ENCODE measurements around the gene CSMD2.

DNA sequence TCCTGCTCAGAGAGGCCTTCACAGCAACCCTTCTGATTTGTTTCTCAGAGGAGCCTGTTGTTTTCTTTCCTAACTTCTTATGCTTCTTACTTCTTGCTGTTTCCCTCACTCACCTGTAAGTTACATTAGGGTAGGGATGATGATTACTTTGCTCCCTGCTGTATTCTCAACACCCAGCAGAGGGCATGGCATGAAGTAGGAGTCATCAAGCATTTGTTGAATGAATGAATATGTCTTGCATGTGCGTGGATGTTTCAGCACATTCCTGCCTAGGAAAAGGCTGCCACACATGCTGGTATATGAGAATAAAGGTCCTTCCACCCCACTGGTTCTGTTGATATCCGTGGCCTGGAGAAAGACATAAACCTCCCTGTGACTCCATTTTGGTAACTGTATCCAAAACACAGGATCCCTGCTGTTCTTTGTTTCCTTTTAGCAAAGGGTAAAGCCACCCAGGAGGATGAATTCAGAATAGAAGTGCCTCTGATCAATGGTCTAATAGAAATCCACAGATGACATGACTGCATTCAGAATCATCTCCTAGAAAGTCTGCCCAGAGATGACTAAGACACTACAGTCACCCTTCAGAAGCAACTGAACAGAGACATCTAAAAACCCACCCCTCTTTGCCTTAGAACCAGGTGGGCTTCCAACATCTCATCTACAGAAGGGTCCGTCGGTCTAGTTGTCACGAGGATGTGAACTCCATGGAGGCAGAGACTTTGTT lies 523.8 kb downstream of the CSMD2 start:
- no peak for TF ChIP-seq ZNF274 (IDR thresholded peaks at IDR 0.05; ENCODE audit: low read depth, low read length)
- TF ChIP-seq YY1 (IDR thresholded peaks at IDR 0.05; ENCODE audit: insufficient read depth, insufficient read length): no peak
- TF ChIP-seq SUZ12 (IDR thresholded peaks at IDR 0.05; ENCODE audit: extremely low read depth, insufficient read depth, insufficient read length): no peak

Data from NT2/D1 (cell line).